Fibroblast of lung (primary cell): ENCODE results near the gene DNM1. TPM values are rescaled to one million over a fixed set of nuclear protein-coding genes. Genes with fewer than 3 reads are reported as not detected.

Source experiments
- DNase-seq, 2 donors: peaks; one replicate each; pipeline versions ENCODE4 v3.0.0 to v3.0.0-alpha.2; 2010; ENCODE audit warnings: low read depth in 2 of 2
- H2AFZ ChIP-seq: 2 replicates; pipeline ENCODE4 v1.5.1; 2012; ENCODE audit warnings: low read length, control low read depth, inconsistent platforms
- H3K27ac ChIP-seq: 2 replicates; pipeline ENCODE4 v1.5.1; 2011; ENCODE audit warnings: low read length, control low read depth; ENCODE audit not compliant: insufficient read depth
- H3K27me3 ChIP-seq: 2 replicates; pipeline ENCODE4 v1.5.1; 2011; ENCODE audit warnings: mild to moderate bottlenecking, low read length; ENCODE audit not compliant: control insufficient read depth, insufficient read depth
- H3K36me3 ChIP-seq: 2 replicates; pipeline ENCODE4 v1.5.1; 2011; ENCODE audit warnings: low read length; ENCODE audit not compliant: control insufficient read depth, insufficient read depth
- H3K4me1 ChIP-seq: 2 replicates; pipeline ENCODE4 v1.5.1; 2011; ENCODE audit warnings: low read length; ENCODE audit not compliant: control insufficient read depth, insufficient read depth; ENCODE audit errors: extremely low read depth
- H3K4me2 ChIP-seq: 2 replicates; pipeline ENCODE4 v1.5.1; 2011; ENCODE audit warnings: low read length, control low read depth; ENCODE audit not compliant: insufficient read depth; ENCODE audit errors: extremely low read depth
- H3K4me3 ChIP-seq, 4 experiments: fragments of 200-600 bp in 1 of 4; sonication (generic) in 1 of 4; replicated peaks in 1 of 4; 2 replicates each; pipeline ENCODE4 v1.5.1; 2011 to 2016; ENCODE audit warnings: low read length in 4 of 4, low read depth in 3 of 4, mild to moderate bottlenecking in 3 of 4, control low read depth in 2 of 4, inconsistent platforms in 1 of 4, mixed read lengths in 1 of 4; ENCODE audit not compliant: insufficient read depth in 1 of 4; ENCODE audit errors: control extremely low read depth in 1 of 4
- H3K79me2 ChIP-seq: 2 replicates; pipeline ENCODE4 v1.5.1; 2012; ENCODE audit warnings: mild to moderate bottlenecking, low read length, inconsistent platforms; ENCODE audit not compliant: control insufficient read depth, insufficient read depth
- H3K9ac ChIP-seq: 2 replicates; pipeline ENCODE4 v1.5.1; 2011; ENCODE audit warnings: mild to moderate bottlenecking, low read length, control low read depth; ENCODE audit not compliant: insufficient read depth
- H3K9me3 ChIP-seq: 2 replicates; pipeline ENCODE4 v1.5.1; 2012; ENCODE audit warnings: low read depth, low read length; ENCODE audit not compliant: control insufficient read depth, insufficient read depth
- H4K20me1 ChIP-seq: 2 replicates; pipeline ENCODE4 v1.5.1; 2011; ENCODE audit warnings: low read length; ENCODE audit not compliant: control insufficient read depth, insufficient read depth; ENCODE audit errors: extremely low read depth
- CTCF ChIP-seq, 2 donors: IDR thresholded peaks in 1 of 2; conservative IDR thresholded peaks in 1 of 2; 1 replicate in 1 of 2; 2 replicates in 1 of 2; pipeline ENCODE4 v1.5.1; 2011 to 2012; ENCODE audit warnings: low read length in 2 of 2, control low read depth in 1 of 2, inconsistent platforms in 1 of 2, low read depth in 1 of 2, mild to moderate bottlenecking in 1 of 2
- EZH2 ChIP-seq: IDR thresholded peaks from 2 replicates; pipeline ENCODE4 v1.5.1; 2012; ENCODE audit warnings: low read length, control low read depth, mild to moderate bottlenecking; ENCODE audit errors: missing control alignments
- polyA plus RNA-seq, 2 donors: library from polyadenylated mRNA; depleted of rRNA in 1 of 2; stranded (reverse) in 1 of 2; unstranded in 1 of 2; fragments of >200 nt; gene quantifications; 2 replicates each; pipeline ENCODE4 v1.2.1, GENCODE V29; 2011 to 2012; ENCODE audit warnings: missing spikeins in 1 of 2
- total RNA-seq: library from RNA; depleted of rRNA; stranded (reverse); fragments of >200 nt; gene quantifications from 2 replicates; pipeline ENCODE4 v1.2.1, GENCODE V29; 2014

The DNM1 gene
- total and polyA plus RNA-seq, 2 donors (not counting 1 experiment from before 2014, with no cell fraction given), result 3.7 to 30.4 TPM

- no peak for TF ChIP-seq CTCF (conservative IDR thresholded peaks at IDR 0.05 in 1 of 2, IDR thresholded peaks at IDR 0.05 in 1 of 2; ENCODE audit: low read depth in 1 of 2, low read length in 2 of 2)
- Histone ChIP-seq H3K4me3 (no peak overlapping the region), H3K79me2 (no peaks in the 10 kb centered on the region), H3K4me2 (no peak overlapping the region), H3K9me3 (no peaks in the 10 kb centered on the region), H3K36me3 (peaks cover 26% of the 10 kb centered on the region), H3K27me3 (no peaks in the 10 kb centered on the region), H3K9ac (no peak overlapping the region), H4K20me1 (no peaks in the 10 kb centered on the region), H2AFZ (no peak overlapping the region), H3K27ac (no peak overlapping the region), H3K4me1 (no peaks in the 10 kb centered on the region)
- DNase-seq, result no peak
Observed at GRCh38 chr9:128265348-128265847, 62.2 kb downstream of the DNM1 start.

GRCh38 chr9:128266868-128267590 lies 63.9 kb downstream of the DNM1 start:
- Histone ChIP-seq H3K27ac (no peak overlapping the region), H2AFZ (no peak overlapping the region), H3K36me3 (peaks cover 27% of the 10 kb centered on the region), H3K27me3 (no peaks in the 10 kb centered on the region), H3K4me2 (no peak overlapping the region), H3K4me1 (no peaks in the 10 kb centered on the region), H3K4me3 (no peak overlapping the region), H3K79me2 (no peaks in the 10 kb centered on the region), H3K9me3 (no peaks in the 10 kb centered on the region), H4K20me1 (no peaks in the 10 kb centered on the region), H3K9ac (no peak overlapping the region)
- DNase-seq, result no peak
- TF ChIP-seq EZH2 (no peak), CTCF (conservative IDR thresholded peaks at IDR 0.05 in 1 of 2, IDR thresholded peaks at IDR 0.05 in 1 of 2; ENCODE audit: low read depth in 1 of 2, low read length in 2 of 2) (no peak)

GRCh38 chr9:128271112-128271511 lies 67.9 kb downstream of the DNM1 start:
- no peak for DNase-seq
- Histone ChIP-seq H3K27ac (no peak overlapping the region), H3K4me3 (no peak overlapping the region), H3K4me2 (no peak overlapping the region), H3K4me1 (peaks cover 4% of the 10 kb centered on the region), H4K20me1 (no peaks in the 10 kb centered on the region), H3K9me3 (no peaks in the 10 kb centered on the region), H3K27me3 (no peaks in the 10 kb centered on the region), H2AFZ (no peak overlapping the region), H3K9ac (no peak overlapping the region), H3K36me3 (peaks cover 27% of the 10 kb centered on the region), H3K79me2 (peaks cover 25% of the 10 kb centered on the region)
- TF ChIP-seq CTCF (conservative IDR thresholded peaks at IDR 0.05 in 1 of 2, IDR thresholded peaks at IDR 0.05 in 1 of 2; ENCODE audit: low read depth in 1 of 2, low read length in 2 of 2) (no peak), EZH2 (no peak)
